Measurements from ENCODE around the gene PSME4.
"Not testable (repeated sequence)": the region's sequence is repeated elsewhere in the genome, so short reads cannot be mapped to it uniquely, and the experiment has no call there.

The PSME4 gene

DNA sequence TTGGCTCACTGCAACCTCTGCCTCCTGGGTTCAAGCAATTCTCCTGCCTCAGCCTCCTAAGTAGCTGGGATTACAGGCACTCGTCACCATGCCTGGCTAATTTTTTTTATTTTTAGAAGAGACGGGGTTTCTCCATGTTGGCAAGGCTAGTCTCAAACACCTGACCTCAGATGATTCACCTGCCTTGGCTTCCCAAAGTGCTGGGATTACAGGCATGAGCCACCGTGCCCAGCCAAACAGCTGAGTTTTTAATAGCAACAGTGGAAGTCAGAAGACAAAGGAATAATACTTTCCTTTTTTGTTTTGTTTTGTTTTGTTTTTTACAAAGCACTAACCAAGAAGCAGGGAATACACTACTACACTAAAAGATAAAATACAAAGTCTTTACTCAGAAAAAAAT is 127.9 kb downstream of the PSME4 start:
- Histone ChIP-seq H2AFZ (ENCODE audit: low read depth, low read length) (no peak overlapping the region), H3K27ac (ENCODE audit: low read length) (no peak overlapping the region), H3K4me2 (ENCODE audit: insufficient read depth, low read length) (no peak overlapping the region), H3K27me3 (ENCODE audit: insufficient read depth, low read length, poor library complexity) (no peaks in the 10 kb centered on the region), H3K36me3 (ENCODE audit: insufficient read depth, low read length) (no peaks in the 10 kb centered on the region), H3K4me1 (ENCODE audit: insufficient read depth, low read length) (no peaks in the 10 kb centered on the region), H3K9ac (ENCODE audit: low read depth, low read length) (no peak overlapping the region), H3K4me3 (ENCODE audit: low read depth in 1 of 2, low read length in 2 of 2) (no peak overlapping the region), H3K9me3 (ENCODE audit: insufficient read depth, low read length, severe bottlenecking) (no peaks in the 10 kb centered on the region), H3K79me2 (ENCODE audit: insufficient read depth, low read length) (no peaks in the 10 kb centered on the region), H4K20me1 (ENCODE audit: insufficient read depth, low read length) (no peaks in the 10 kb centered on the region)
- no peak for TF ChIP-seq EZH2 (IDR thresholded peaks at IDR 0.05; ENCODE audit: borderline replicate concordance, low read depth, low read length, severe bottlenecking)
- TF ChIP-seq, protein P1, sequence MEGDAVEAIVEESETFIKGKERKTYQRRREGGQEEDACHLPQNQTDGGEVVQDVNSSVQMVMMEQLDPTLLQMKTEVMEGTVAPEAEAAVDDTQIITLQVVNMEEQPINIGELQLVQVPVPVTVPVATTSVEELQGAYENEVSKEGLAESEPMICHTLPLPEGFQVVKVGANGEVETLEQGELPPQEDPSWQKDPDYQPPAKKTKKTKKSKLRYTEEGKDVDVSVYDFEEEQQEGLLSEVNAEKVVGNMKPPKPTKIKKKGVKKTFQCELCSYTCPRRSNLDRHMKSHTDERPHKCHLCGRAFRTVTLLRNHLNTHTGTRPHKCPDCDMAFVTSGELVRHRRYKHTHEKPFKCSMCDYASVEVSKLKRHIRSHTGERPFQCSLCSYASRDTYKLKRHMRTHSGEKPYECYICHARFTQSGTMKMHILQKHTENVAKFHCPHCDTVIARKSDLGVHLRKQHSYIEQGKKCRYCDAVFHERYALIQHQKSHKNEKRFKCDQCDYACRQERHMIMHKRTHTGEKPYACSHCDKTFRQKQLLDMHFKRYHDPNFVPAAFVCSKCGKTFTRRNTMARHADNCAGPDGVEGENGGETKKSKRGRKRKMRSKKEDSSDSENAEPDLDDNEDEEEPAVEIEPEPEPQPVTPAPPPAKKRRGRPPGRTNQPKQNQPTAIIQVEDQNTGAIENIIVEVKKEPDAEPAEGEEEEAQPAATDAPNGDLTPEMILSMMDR (IDR thresholded peaks at IDR 0.05; ENCODE audit: borderline replicate concordance, extremely low read depth, low read length, poor library complexity, severe bottlenecking) = no peak
- ATAC-seq (ENCODE audit: insufficient read depth, low read depth) (no peak), DNase-seq (no peak)

DNA sequence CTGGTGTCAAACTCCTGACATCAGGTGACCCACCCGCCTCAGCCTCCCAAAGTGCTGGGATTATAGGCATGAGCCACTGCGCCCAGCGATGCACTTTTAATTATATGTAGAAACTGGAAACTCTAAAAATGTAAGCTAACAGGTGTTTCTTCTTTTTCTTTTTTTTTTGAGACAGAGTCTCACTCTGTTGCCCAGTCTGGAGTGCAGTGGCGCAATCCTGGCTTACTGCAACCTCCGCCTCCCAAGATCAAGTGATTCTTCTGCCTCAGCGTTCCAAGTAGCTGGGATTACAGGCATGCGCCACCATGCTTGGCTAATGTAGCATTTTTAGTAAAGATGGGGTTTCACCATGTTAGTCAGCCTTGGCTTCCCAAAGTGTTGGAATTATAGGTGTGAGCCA is 129.1 kb downstream of the PSME4 start:
- not testable (repeated sequence) for H3K36me3 ChIP-seq (ENCODE audit: insufficient read depth, low read length); H4K20me1 ChIP-seq (ENCODE audit: insufficient read depth, low read length); DNase-seq; H3K4me1 ChIP-seq (ENCODE audit: insufficient read depth, low read length); H3K79me2 ChIP-seq (ENCODE audit: insufficient read depth, low read length); H3K9me3 ChIP-seq (ENCODE audit: insufficient read depth, low read length, severe bottlenecking); H3K27ac ChIP-seq (ENCODE audit: low read length); H2AFZ ChIP-seq (ENCODE audit: low read depth, low read length); ATAC-seq (ENCODE audit: insufficient read depth, low read depth); H3K27me3 ChIP-seq (ENCODE audit: insufficient read depth, low read length, poor library complexity); H3K4me2 ChIP-seq (ENCODE audit: insufficient read depth, low read length); H3K4me3 ChIP-seq (ENCODE audit: low read depth in 1 of 2, low read length in 2 of 2); H3K9ac ChIP-seq (ENCODE audit: low read depth, low read length)

DNA sequence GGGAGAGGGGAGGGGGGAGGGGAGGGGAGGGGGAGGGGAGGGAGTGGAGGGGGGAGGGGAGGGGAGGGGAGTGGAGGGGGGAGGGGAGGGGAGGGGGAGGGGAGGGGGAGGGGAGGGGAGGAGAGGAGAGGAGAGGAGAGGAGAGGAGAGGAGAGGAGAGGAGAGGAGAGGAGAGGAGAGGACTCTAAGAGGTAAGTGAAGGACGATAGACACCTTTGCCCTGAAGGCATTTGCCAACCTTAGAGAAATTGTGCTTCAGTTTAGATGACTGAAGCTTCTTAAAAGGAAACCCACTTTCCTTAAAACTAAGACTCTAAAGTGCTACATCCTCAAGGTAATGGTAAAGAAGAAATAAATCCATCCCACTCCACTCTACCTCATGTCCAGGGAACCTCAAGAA is 130.2 kb downstream of the PSME4 start:
- Histone ChIP-seq H2AFZ (ENCODE audit: low read depth, low read length) (no peak overlapping the region), H3K4me3 (ENCODE audit: low read depth in 1 of 2, low read length in 2 of 2) (no peak overlapping the region), H3K27ac (ENCODE audit: low read length) (no peak overlapping the region), H3K9me3 (ENCODE audit: insufficient read depth, low read length, severe bottlenecking) (no peaks in the 10 kb centered on the region), H3K4me1 (ENCODE audit: insufficient read depth, low read length) (no peaks in the 10 kb centered on the region), H3K79me2 (ENCODE audit: insufficient read depth, low read length) (no peaks in the 10 kb centered on the region), H3K36me3 (ENCODE audit: insufficient read depth, low read length) (no peaks in the 10 kb centered on the region), H3K4me2 (ENCODE audit: insufficient read depth, low read length) (no peak overlapping the region), H4K20me1 (ENCODE audit: insufficient read depth, low read length) (no peaks in the 10 kb centered on the region), H3K27me3 (ENCODE audit: insufficient read depth, low read length, poor library complexity) (no peaks in the 10 kb centered on the region), H3K9ac (ENCODE audit: low read depth, low read length) (no peak overlapping the region)
- no peak for TF ChIP-seq EZH2 (IDR thresholded peaks at IDR 0.05; ENCODE audit: borderline replicate concordance, low read depth, low read length, severe bottlenecking)
- TF ChIP-seq, protein P1 (IDR thresholded peaks at IDR 0.05; ENCODE audit: borderline replicate concordance, extremely low read depth, low read length, poor library complexity, severe bottlenecking) = no peak
- no peak for DNase-seq
- ATAC-seq (ENCODE audit: insufficient read depth, low read depth) = no peak

DNA sequence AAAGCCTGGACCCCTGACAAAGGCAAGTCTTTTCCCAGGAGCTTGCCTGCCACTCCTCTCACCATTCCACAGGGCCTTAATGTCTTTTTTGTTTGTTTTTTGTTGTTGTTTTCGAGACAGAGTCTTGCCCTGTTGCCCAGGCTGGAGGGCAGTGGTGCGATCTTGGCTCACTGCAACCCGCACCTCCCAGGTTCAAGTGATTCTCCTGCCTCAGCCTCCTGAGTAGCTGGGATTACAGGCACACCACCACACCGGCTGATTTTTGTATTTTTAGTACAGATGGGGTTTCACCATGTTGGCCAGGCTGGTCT is 140.9 kb downstream of the PSME4 start:
- not testable (repeated sequence) for H3K9me3 ChIP-seq (ENCODE audit: insufficient read depth, low read length, severe bottlenecking); H3K4me1 ChIP-seq (ENCODE audit: insufficient read depth, low read length); H3K36me3 ChIP-seq (ENCODE audit: insufficient read depth, low read length); H3K27me3 ChIP-seq (ENCODE audit: insufficient read depth, low read length, poor library complexity); ATAC-seq (ENCODE audit: insufficient read depth, low read depth); H4K20me1 ChIP-seq (ENCODE audit: insufficient read depth, low read length); H3K27ac ChIP-seq (ENCODE audit: low read length); DNase-seq; H2AFZ ChIP-seq (ENCODE audit: low read depth, low read length); H3K9ac ChIP-seq (ENCODE audit: low read depth, low read length); H3K4me2 ChIP-seq (ENCODE audit: insufficient read depth, low read length); H3K79me2 ChIP-seq (ENCODE audit: insufficient read depth, low read length); H3K4me3 ChIP-seq (ENCODE audit: low read depth in 1 of 2, low read length in 2 of 2)

All from DND-41 (cell line).